NT2/D1 (cell line): ENCODE results near the gene OTUD1.

ENCODE experiments used
- SUZ12 ChIP-seq: IDR thresholded peaks from 2 replicates; pipeline ENCODE4 v1.6.1; 2011; ENCODE audit not compliant: insufficient read length, insufficient read depth; ENCODE audit errors: extremely low read depth
- YY1 ChIP-seq: IDR thresholded peaks from 2 replicates; pipeline ENCODE4 v1.6.1; 2011; ENCODE audit not compliant: insufficient read length, insufficient read depth
- ZNF274 ChIP-seq: IDR thresholded peaks from 2 replicates; pipeline ENCODE4 v1.6.1; 2011; ENCODE audit warnings: mild to moderate bottlenecking, low read depth, low read length

GRCh38 chr10:23439961-23440889 is 1.4 kb downstream of the OTUD1 start:
- TF ChIP-seq YY1 (no peak), SUZ12 (no peak), ZNF274 (no peak)
